ENCODE measurements around the gene ZBTB17. TPM values are rescaled to one million over a fixed set of nuclear protein-coding genes. Genes with fewer than 3 reads are reported as not detected.

The ZBTB17 gene
- total RNA-seq, 1 donor from 2014 or later: 19.5 TPM

GRCh38 chr1:15908597-15908996 lies 67.3 kb downstream of the ZBTB17 start:
- H3K9ac ChIP-seq: no peak overlapping the region
- no peak overlapping the region for H3K4me3 ChIP-seq
- H3K36me3 Mint-ChIP-seq: peaks cover 27% of the 10 kb centered on the region
- no peaks in the 10 kb centered on the region for H3K4me1 Mint-ChIP-seq
- peaks cover 18% of the 10 kb centered on the region for H3K36me3 ChIP-seq
- no peak overlapping the region for H3K27ac ChIP-seq
- no peaks in the 10 kb centered on the region for H3K27me3 ChIP-seq
- no peaks in the 10 kb centered on the region for H3K9me3 ChIP-seq (ENCODE audit: low read depth)
- H3K9me3 Mint-ChIP-seq: no peaks in the 10 kb centered on the region
- no peak overlapping the region for H3K4me2 ChIP-seq
- H3K4me1 ChIP-seq: no peaks in the 10 kb centered on the region
- no peaks in the 10 kb centered on the region for H3K27me3 Mint-ChIP-seq (ENCODE audit: insufficient read depth, low read depth)
- no peak overlapping the region for H3K27ac Mint-ChIP-seq
- DNase-seq (ENCODE audit: low spot score): no peak
- no peak overlapping the region for H2AFZ ChIP-seq (replicated peaks)
- TF ChIP-seq EZH2phosphoT487 (IDR thresholded peaks at IDR 0.05) (no peak), EZH2 (IDR thresholded peaks at IDR 0.05) (no peak), CTCF (IDR thresholded peaks at IDR 0.05) (no peak)
- peaks cover 90% of the 10 kb centered on the region for H3K79me2 ChIP-seq (ENCODE audit: low read depth)
- H3K4me3 Mint-ChIP-seq: no peak overlapping the region
- peaks cover 65% of the 10 kb centered on the region for H4K20me1 ChIP-seq (ENCODE audit: low read depth)
- H3F3A ChIP-seq (ENCODE audit: low read depth): no peaks in the 10 kb centered on the region

GRCh38 chr1:15902882-15903281 lies 73.0 kb downstream of the ZBTB17 start:
- no peaks in the 10 kb centered on the region for H3K9me3 Mint-ChIP-seq
- TF ChIP-seq EZH2phosphoT487 (IDR thresholded peaks at IDR 0.05) (no peak), CTCF (IDR thresholded peaks at IDR 0.05) (no peak), EZH2 (IDR thresholded peaks at IDR 0.05) (no peak)
- peaks cover 13% of the 10 kb centered on the region for H3K4me1 Mint-ChIP-seq
- no peak overlapping the region for H3K4me3 Mint-ChIP-seq
- no peak for DNase-seq (ENCODE audit: low spot score)
- no peaks in the 10 kb centered on the region for H3K27me3 Mint-ChIP-seq (ENCODE audit: insufficient read depth, low read depth)
- peaks cover 11% of the 10 kb centered on the region for H3K36me3 Mint-ChIP-seq
- H3K4me1 ChIP-seq: no peaks in the 10 kb centered on the region
- H3K27me3 ChIP-seq: no peaks in the 10 kb centered on the region
- H3K27ac ChIP-seq: no peak overlapping the region
- H2AFZ ChIP-seq (replicated peaks): no peak overlapping the region
- no peaks in the 10 kb centered on the region for H3K9me3 ChIP-seq (ENCODE audit: low read depth)
- H3K4me2 ChIP-seq: no peak overlapping the region
- H3K27ac Mint-ChIP-seq: no peak overlapping the region
- peaks cover 2% of the 10 kb centered on the region for H3K36me3 ChIP-seq
- no peak overlapping the region for H3K4me3 ChIP-seq
- peaks cover 100% of the 10 kb centered on the region for H3K79me2 ChIP-seq (ENCODE audit: low read depth)
- H3K9ac ChIP-seq: no peak overlapping the region
- no peaks in the 10 kb centered on the region for H3F3A ChIP-seq (ENCODE audit: low read depth)
- peaks cover 93% of the 10 kb centered on the region for H4K20me1 ChIP-seq (ENCODE audit: low read depth)

GRCh38 chr1:15900662-15901279 lies 75.1 kb downstream of the ZBTB17 start:
- H3K9me3 ChIP-seq (ENCODE audit: low read depth): no peaks in the 10 kb centered on the region
- H2AFZ ChIP-seq (replicated peaks): no peak overlapping the region
- H3K4me1 Mint-ChIP-seq: peaks cover 15% of the 10 kb centered on the region
- H3K9ac ChIP-seq: no peak overlapping the region
- DNase-seq (ENCODE audit: low spot score): no peak
- H4K20me1 ChIP-seq (ENCODE audit: low read depth): peaks cover 93% of the 10 kb centered on the region
- no peaks in the 10 kb centered on the region for H3K27me3 Mint-ChIP-seq (ENCODE audit: insufficient read depth, low read depth)
- no peaks in the 10 kb centered on the region for H3K36me3 ChIP-seq
- H3F3A ChIP-seq (ENCODE audit: low read depth): no peaks in the 10 kb centered on the region
- H3K36me3 Mint-ChIP-seq: peaks cover 20% of the 10 kb centered on the region
- no peak overlapping the region for H3K27ac ChIP-seq
- no peak overlapping the region for H3K4me3 Mint-ChIP-seq
- no peak overlapping the region for H3K4me3 ChIP-seq
- H3K79me2 ChIP-seq (ENCODE audit: low read depth): peaks cover 100% of the 10 kb centered on the region
- no peaks in the 10 kb centered on the region for H3K9me3 Mint-ChIP-seq
- no peaks in the 10 kb centered on the region for H3K27me3 ChIP-seq
- no peaks in the 10 kb centered on the region for H3K4me1 ChIP-seq
- no peak overlapping the region for H3K4me2 ChIP-seq
- TF ChIP-seq EZH2phosphoT487 (IDR thresholded peaks at IDR 0.05) (no peak), EZH2 (IDR thresholded peaks at IDR 0.05) (no peak)
- no peak overlapping the region for H3K27ac Mint-ChIP-seq

- no peaks in the 10 kb centered on the region for H3K36me3 ChIP-seq
- Mint-ChIP-seq H3K27ac (no peak overlapping the region), H3K36me3 (peaks cover 23% of the 10 kb centered on the region)
These were observed 76.6 kb downstream of the ZBTB17 start for GRCh38 chr1:15899266-15899665.

More at GRCh38 chr1:15899266-15899665, 76.6 kb downstream of the ZBTB17 start:
- Mint-ChIP-seq H3K27me3 (ENCODE audit: insufficient read depth, low read depth) (no peaks in the 10 kb centered on the region), H3K4me3 (no peak overlapping the region), H3K9me3 (no peaks in the 10 kb centered on the region), H3K4me1 (peaks cover 15% of the 10 kb centered on the region)
- no peak for TF ChIP-seq CTCF (IDR thresholded peaks at IDR 0.05)
- no peak for TF ChIP-seq EZH2 (IDR thresholded peaks at IDR 0.05)
- no peak for TF ChIP-seq EZH2phosphoT487 (IDR thresholded peaks at IDR 0.05)
- H3K4me1 ChIP-seq: no peaks in the 10 kb centered on the region
- no peaks in the 10 kb centered on the region for H3K27me3 ChIP-seq
- H3K79me2 ChIP-seq (ENCODE audit: low read depth): peaks cover 100% of the 10 kb centered on the region
- no peaks in the 10 kb centered on the region for H3F3A ChIP-seq (ENCODE audit: low read depth)
- DNase-seq (ENCODE audit: low spot score): no peak
- H3K27ac ChIP-seq: no peak overlapping the region
- no peak overlapping the region for H2AFZ ChIP-seq (replicated peaks)
- peaks cover 89% of the 10 kb centered on the region for H4K20me1 ChIP-seq (ENCODE audit: low read depth)
- no peaks in the 10 kb centered on the region for H3K9me3 ChIP-seq (ENCODE audit: low read depth)
- no peak overlapping the region for H3K4me2 ChIP-seq
- H3K4me3 ChIP-seq: no peak overlapping the region
- no peak overlapping the region for H3K9ac ChIP-seq

Measured in neural progenitor cell (in vitro differentiated cells).